Mesendoderm (in vitro differentiated cells): ENCODE results near the gene THSD4.
A peak's percentile ranks its signal among the peaks of the same experiment; 100 is the strongest.

Experiments
- DNase-seq: peaks from one replicate; pipeline ENCODE4 v3.0.0; 2013
- H2AK5ac ChIP-seq: 2 replicates; pipeline ENCODE4 v1.6.1; 2013; ENCODE audit warnings: low read length, inconsistent platforms
- H2BK120ac ChIP-seq: 2 replicates; pipeline ENCODE4 v1.6.1; 2013; ENCODE audit warnings: low read depth, mild to moderate bottlenecking, low read length, moderate library complexity, mixed read lengths
- H2BK15ac ChIP-seq: replicated peaks from 2 replicates; pipeline ENCODE4 v1.6.1; 2013; ENCODE audit warnings: low read depth, mild to moderate bottlenecking, moderate library complexity
- H2BK5ac ChIP-seq: 2 replicates; pipeline ENCODE4 v1.6.1; 2013; ENCODE audit warnings: low read length, inconsistent platforms
- H3K18ac ChIP-seq: 2 replicates; pipeline ENCODE4 v1.6.1; 2013; ENCODE audit warnings: mild to moderate bottlenecking, low read length, mixed read lengths
- H3K23ac ChIP-seq: one replicate; pipeline ENCODE4 v1.6.1; 2013; ENCODE audit warnings: low read length
- H3K27ac ChIP-seq: 2 replicates; pipeline ENCODE4 v1.5.1; 2013; ENCODE audit warnings: low read depth, mild to moderate bottlenecking, inconsistent platforms, low read length, moderate library complexity
- H3K27me3 ChIP-seq: 2 replicates; pipeline ENCODE4 v1.6.1; 2013; ENCODE audit warnings: low read length, control low read depth, mild to moderate bottlenecking, inconsistent platforms; ENCODE audit not compliant: insufficient read depth, poor library complexity
- H3K36me3 ChIP-seq: 2 replicates; pipeline ENCODE4 v1.6.1; 2013; ENCODE audit warnings: low read length, inconsistent platforms; ENCODE audit not compliant: control insufficient read depth, insufficient read depth
- H3K4ac ChIP-seq: one replicate; pipeline ENCODE4 v1.6.1; 2013; ENCODE audit warnings: low read depth, mild to moderate bottlenecking, low read length, moderate library complexity
- H3K4me1 ChIP-seq: 2 replicates; pipeline ENCODE4 v1.6.1; 2013; ENCODE audit warnings: low read depth, low read length, inconsistent platforms; ENCODE audit not compliant: control insufficient read depth
- H3K4me2 ChIP-seq: 2 replicates; pipeline ENCODE4 v1.6.1; 2013; ENCODE audit warnings: low read length
- H3K4me3 ChIP-seq: 2 replicates; pipeline ENCODE4 v1.5.1; 2013; ENCODE audit warnings: mild to moderate bottlenecking, low read length
- H3K56ac ChIP-seq: one replicate; pipeline ENCODE4 v1.6.1; 2013; ENCODE audit warnings: low read length
- H3K79me1 ChIP-seq: 2 replicates; pipeline ENCODE4 v1.6.1; 2013; ENCODE audit warnings: low read length, inconsistent platforms
- H3K79me2 ChIP-seq: 2 replicates; pipeline ENCODE4 v1.6.1; 2013; ENCODE audit warnings: mild to moderate bottlenecking, low read length; ENCODE audit not compliant: control insufficient read depth, insufficient read depth
- H3K9ac ChIP-seq: 2 replicates; pipeline ENCODE4 v1.6.1; 2013; ENCODE audit warnings: low read length, inconsistent platforms
- H4K5ac ChIP-seq: one replicate; pipeline ENCODE4 v1.6.1; 2013; ENCODE audit warnings: low read length
- H4K8ac ChIP-seq: one replicate; pipeline ENCODE4 v1.6.1; 2013; ENCODE audit warnings: low read depth, mild to moderate bottlenecking, control low read depth, low read length, moderate library complexity
- WGBS: extraction: QIAGEN DNeasy Blood & Tissue Kit; methylation state at CpG from one replicate; pipeline ENCODE4 v1.1.7; 2013; ENCODE audit warnings: low lambda C conversion rate, missing lambda C conversion rate; ENCODE audit not compliant: insufficient coverage; ENCODE audit errors: extremely low coverage; 5-methylcytosine and 5-hydroxymethylcytosine counted together

The THSD4 gene

GRCh38 chr15:71325481-71325880, 210.2 kb downstream of the THSD4 start:
- no peak overlapping the region for H3K18ac ChIP-seq
- H3K27me3 ChIP-seq, result no peaks in the 10 kb centered on the region
- H3K79me1 ChIP-seq, result no peaks in the 10 kb centered on the region
- no peak overlapping the region for H3K9ac ChIP-seq
- H2BK5ac ChIP-seq, result no peak overlapping the region
- H2AK5ac ChIP-seq, result no peak overlapping the region
- H2BK15ac ChIP-seq, result no peak overlapping the region
- no CpG with 5 or more reads among the region's 1 CpG for WGBS
- no peak overlapping the region for H4K8ac ChIP-seq
- H3K79me2 ChIP-seq, result no peaks in the 10 kb centered on the region
- H3K4me3 ChIP-seq, result no peak overlapping the region
- no peaks in the 10 kb centered on the region for H3K36me3 ChIP-seq
- H3K23ac ChIP-seq, result no peak overlapping the region
- H3K27ac ChIP-seq, result no peak overlapping the region
- H2BK120ac ChIP-seq, result no peak overlapping the region
- no peak overlapping the region for H3K4ac ChIP-seq
- H3K4me1 ChIP-seq, result no peaks in the 10 kb centered on the region
- no peak for DNase-seq
- H3K4me2 ChIP-seq, result no peak overlapping the region
- no peak overlapping the region for H4K5ac ChIP-seq
- no peak overlapping the region for H3K56ac ChIP-seq

GRCh38 chr15:71328453-71328852, 213.2 kb downstream of the THSD4 start:
- Histone ChIP-seq H3K9ac (no peak overlapping the region), H4K8ac (no peak overlapping the region), H3K56ac (no peak overlapping the region), H3K79me1 (no peaks in the 10 kb centered on the region), H3K4me1 (no peaks in the 10 kb centered on the region), H3K4me2 (no peak overlapping the region), H3K27me3 (no peaks in the 10 kb centered on the region), H2BK5ac (no peak overlapping the region), H3K18ac (no peak overlapping the region), H3K23ac (no peak overlapping the region), H3K27ac (no peak overlapping the region), H3K4ac (no peak overlapping the region), H3K79me2 (no peaks in the 10 kb centered on the region), H2BK15ac (no peak overlapping the region), H2BK120ac (no peak overlapping the region), H4K5ac (no peak overlapping the region), H3K36me3 (no peaks in the 10 kb centered on the region), H3K4me3 (no peak overlapping the region), H2AK5ac (no peak overlapping the region)
- WGBS, result no CpG with 5 or more reads among the region's 3 CpGs
- no peak for DNase-seq

- Histone ChIP-seq H3K27me3 (no peaks in the 10 kb centered on the region), H3K36me3 (no peaks in the 10 kb centered on the region), H3K4me1 (no peaks in the 10 kb centered on the region), H3K9ac (no peak overlapping the region), H2BK5ac (no peak overlapping the region), H3K23ac (no peak overlapping the region), H3K27ac (no peak overlapping the region), H3K79me1 (no peaks in the 10 kb centered on the region), H3K4me2 (no peak overlapping the region), H4K5ac (no peak overlapping the region), H2AK5ac (no peak overlapping the region), H3K4me3 (no peak overlapping the region), H3K18ac (no peak overlapping the region), H2BK15ac (no peak overlapping the region), H2BK120ac (no peak overlapping the region), H3K56ac (no peak overlapping the region), H3K79me2 (no peaks in the 10 kb centered on the region), H3K4ac (no peak overlapping the region), H4K8ac (no peak overlapping the region)
- DNase-seq, result peak; percentile 3
- WGBS, result no CpG with 5 or more reads among the region's 8 CpGs
These were observed 213.8 kb downstream of the THSD4 start for GRCh38 chr15:71329041-71329440.

- Histone ChIP-seq H3K27ac (no peak overlapping the region), H3K27me3 (no peaks in the 10 kb centered on the region), H4K5ac (no peak overlapping the region), H3K36me3 (no peaks in the 10 kb centered on the region), H3K4me3 (no peak overlapping the region), H3K4me1 (no peaks in the 10 kb centered on the region), H4K8ac (no peak overlapping the region), H3K18ac (no peak overlapping the region), H3K4ac (no peak overlapping the region), H3K56ac (no peak overlapping the region), H3K23ac (no peak overlapping the region), H3K4me2 (no peak overlapping the region), H3K9ac (no peak overlapping the region), H3K79me1 (no peaks in the 10 kb centered on the region), H2BK15ac (no peak overlapping the region), H3K79me2 (no peaks in the 10 kb centered on the region), H2BK120ac (no peak overlapping the region), H2AK5ac (no peak overlapping the region), H2BK5ac (no peak overlapping the region)
- WGBS, result no CpG with 5 or more reads among the region's 14 CpGs
- peak; percentile 52 for DNase-seq
These were observed 214.4 kb downstream of the THSD4 start for GRCh38 chr15:71329497-71330260.

GRCh38 chr15:71330638-71331162, 215.4 kb downstream of the THSD4 start:
- Histone ChIP-seq H2BK15ac (no peak overlapping the region), H3K4me1 (no peaks in the 10 kb centered on the region), H3K9ac (no peak overlapping the region), H3K27ac (no peak overlapping the region), H3K27me3 (no peaks in the 10 kb centered on the region), H2AK5ac (no peak overlapping the region), H3K23ac (no peak overlapping the region), H3K4me2 (no peak overlapping the region), H2BK120ac (no peak overlapping the region), H3K56ac (no peak overlapping the region), H4K8ac (no peak overlapping the region), H3K4me3 (no peak overlapping the region), H3K79me1 (no peaks in the 10 kb centered on the region), H3K4ac (no peak overlapping the region), H3K36me3 (no peaks in the 10 kb centered on the region), H3K18ac (no peak overlapping the region), H4K5ac (no peak overlapping the region), H3K79me2 (no peaks in the 10 kb centered on the region), H2BK5ac (no peak overlapping the region)
- no CpG with 5 or more reads among the region's 11 CpGs for WGBS
- DNase-seq, result no peak

- Histone ChIP-seq H3K4me3 (no peak overlapping the region), H4K8ac (no peak overlapping the region), H2BK120ac (no peak overlapping the region), H3K4ac (no peak overlapping the region), H3K18ac (no peak overlapping the region), H3K79me1 (no peaks in the 10 kb centered on the region), H3K79me2 (no peaks in the 10 kb centered on the region), H3K23ac (no peak overlapping the region), H2AK5ac (no peak overlapping the region), H3K4me1 (no peaks in the 10 kb centered on the region), H3K9ac (no peak overlapping the region), H2BK15ac (no peak overlapping the region), H4K5ac (no peak overlapping the region), H3K27me3 (no peaks in the 10 kb centered on the region), H3K56ac (no peak overlapping the region), H3K4me2 (no peak overlapping the region), H3K27ac (no peak overlapping the region), H3K36me3 (no peaks in the 10 kb centered on the region), H2BK5ac (no peak overlapping the region)
- DNase-seq, result no peak
- no CpG with 5 or more reads among the region's 4 CpGs for WGBS
These were observed 215.9 kb downstream of the THSD4 start for GRCh38 chr15:71331173-71331572.
